GM23338 (cell line): Measurements from ENCODE around the gene METTL6.

Source experiments
- EZH2phosphoT487 ChIP-seq: fragments of 200-600 bp; sonication (generic); IDR thresholded peaks from one replicate; pipeline ENCODE4 v1.8.1; 2018; ENCODE audit warnings: antibody characterized with exemption; ENCODE audit not compliant: unreplicated experiment
- POLR2AphosphoS5 ChIP-seq: IDR thresholded peaks from 2 replicates; pipeline ENCODE4 v1.6.1; 2016; ENCODE audit warnings: antibody characterized with exemption, low read depth
- TF ChIP-seq, protein P1 (sequence below), 2 experiments: fragments of 200-600 bp in 1 of 2; sonication (generic) in 1 of 2; conservative IDR thresholded peaks; 2 replicates each; pipeline versions ENCODE4 v1.5.1 to v1.6.1; 2016 to 2017; ENCODE audit warnings: antibody characterized with exemption in 2 of 2, low read depth in 2 of 2, mild to moderate bottlenecking in 2 of 2, moderate library complexity in 1 of 2

DNA sequence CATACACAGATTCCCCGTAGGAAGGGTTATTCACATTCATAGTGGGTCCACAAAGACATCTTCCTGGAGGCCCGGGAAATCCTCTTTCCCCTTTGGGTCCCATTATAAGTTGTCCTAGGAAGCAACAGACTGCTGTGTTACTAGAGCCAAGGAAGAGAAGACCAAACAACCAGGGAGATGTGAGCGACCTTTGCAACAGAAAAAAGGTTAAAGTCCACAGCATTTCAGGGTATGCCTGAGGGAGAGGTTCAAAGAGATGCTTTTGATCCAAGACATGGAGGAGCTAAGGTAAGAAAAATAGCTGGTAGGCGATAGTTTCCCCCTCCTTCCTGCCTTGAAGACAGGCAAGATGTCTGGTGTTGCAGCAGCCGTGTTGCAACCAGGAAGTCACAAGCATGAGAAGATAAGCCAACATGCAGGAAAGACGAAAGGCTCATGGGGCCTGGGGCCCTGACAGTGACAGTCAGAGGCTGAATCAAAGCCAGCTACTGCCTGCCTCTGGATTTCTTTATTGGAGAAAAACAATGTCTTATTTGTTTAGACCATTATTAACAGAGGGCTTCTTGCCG is 31.0 kb upstream of the METTL6 start:
- TF ChIP-seq, protein P1, sequence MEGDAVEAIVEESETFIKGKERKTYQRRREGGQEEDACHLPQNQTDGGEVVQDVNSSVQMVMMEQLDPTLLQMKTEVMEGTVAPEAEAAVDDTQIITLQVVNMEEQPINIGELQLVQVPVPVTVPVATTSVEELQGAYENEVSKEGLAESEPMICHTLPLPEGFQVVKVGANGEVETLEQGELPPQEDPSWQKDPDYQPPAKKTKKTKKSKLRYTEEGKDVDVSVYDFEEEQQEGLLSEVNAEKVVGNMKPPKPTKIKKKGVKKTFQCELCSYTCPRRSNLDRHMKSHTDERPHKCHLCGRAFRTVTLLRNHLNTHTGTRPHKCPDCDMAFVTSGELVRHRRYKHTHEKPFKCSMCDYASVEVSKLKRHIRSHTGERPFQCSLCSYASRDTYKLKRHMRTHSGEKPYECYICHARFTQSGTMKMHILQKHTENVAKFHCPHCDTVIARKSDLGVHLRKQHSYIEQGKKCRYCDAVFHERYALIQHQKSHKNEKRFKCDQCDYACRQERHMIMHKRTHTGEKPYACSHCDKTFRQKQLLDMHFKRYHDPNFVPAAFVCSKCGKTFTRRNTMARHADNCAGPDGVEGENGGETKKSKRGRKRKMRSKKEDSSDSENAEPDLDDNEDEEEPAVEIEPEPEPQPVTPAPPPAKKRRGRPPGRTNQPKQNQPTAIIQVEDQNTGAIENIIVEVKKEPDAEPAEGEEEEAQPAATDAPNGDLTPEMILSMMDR (conservative IDR thresholded peaks at IDR 0.05; ENCODE audit: low read depth in 2 of 2): no peak
- TF ChIP-seq POLR2AphosphoS5: no peak
- TF ChIP-seq EZH2phosphoT487: no peak
